Pancreas (tissue), 10 donors: ENCODE measurements around the gene MEF2D. TPM values are rescaled to one million over a fixed set of nuclear protein-coding genes. Genes with fewer than 3 reads are reported as not detected.

Source experiments
- ATAC-seq, 4 donors: fragments of 200-7000 bp; cut with Tn5 transposase; one replicate each; pipeline versions ENCODE4 v1.8.0 to v1.9.1; 2020; ENCODE audit warnings: mild to moderate bottlenecking in 4 of 4, moderate library complexity in 4 of 4
- DNase-seq, 6 donors: peaks; one replicate each; pipeline ENCODE4 v3.0.0-alpha.2; 2020
- FAIRE-seq: peaks from 2 replicates; lab custom pipeline; 2012; peaks lifted over from hg19 to GRCh38; lab: Jason Lieb, UNC
- H3K27ac ChIP-seq, 4 donors: fragments of 200-600 bp; sonication (generic); 1 replicate in 3 of 4; 2 replicates in 1 of 4; pipeline versions ENCODE4 v1.5.0 to v1.8.0; 2020
- H3K27me3 ChIP-seq, 4 donors: fragments of 200-600 bp; one replicate each; pipeline ENCODE4 v1.8.0; 2021
- H3K36me3 ChIP-seq, 3 donors: fragments of 200-600 bp; sonication (generic) in 1 of 3; one replicate each; pipeline versions ENCODE4 v1.5.0 to v1.8.0; 2020 to 2021
- H3K4me1 ChIP-seq, 3 donors: fragments of 200-600 bp; one replicate each; pipeline ENCODE4 v1.8.0; 2021
- H3K4me3 ChIP-seq, 4 donors: fragments of 200-600 bp; sonication (generic) in 2 of 4; one replicate each; pipeline versions ENCODE4 v1.5.0 to v1.8.0; 2020 to 2021
- H3K9me3 ChIP-seq, 4 donors: fragments of 200-600 bp; one replicate each; pipeline ENCODE4 v1.8.0; 2021
- WGBS, 2 donors: extraction: QIAGEN DNeasy Blood & Tissue Kit; methylation state at CpG; one replicate each; pipeline ENCODE4 v1.1.7; 2013; 5-methylcytosine and 5-hydroxymethylcytosine counted together
- intact Hi-C, 3 donors: fragments of 100-400 bp; cut with DNase I; formaldehyde crosslinking; loops; one replicate each; pipeline versions ENCODE4 v1.11.1 to v1.14.2; 2022
- polyA plus RNA-seq, 2 donors: library from polyadenylated mRNA; stranded (reverse); fragments of 200-250 nt; gene quantifications; one replicate each; pipeline ENCODE4 v1.2.3, GENCODE V29; 2013
- total RNA-seq, 6 donors: library from RNA; stranded (reverse); fragmentation: NEBNext Ultra II Directional in 4 of 6; extraction: Animal tissue kit (Norgen Biotek cat#: 25700) in 4 of 6; gene quantifications; one replicate each; pipeline versions ENCODE4 v1.2.1 to v1.2.4, GENCODE V29; 2021 to 2023
- TF ChIP-seq, protein P1 (sequence below), 4 donors: fragments of 200-600 bp; sonication (generic) in 3 of 4; IDR thresholded peaks; one replicate each; pipeline versions ENCODE4 v1.5.0 to v1.8.0; 2021; ENCODE audit warnings: antibody characterized with exemption in 4 of 4
- donor health status: healthy with polysubstance abuse.
- donor health status: DM: no; HTN: no; CAD: no; lungs with moderate emphysema.
- donor health status: DM: no; HTN: no; CAD: no.
- donor health status: control.
- donor health status: control.
- donor health status: Bipolar disorder and iron deficiency.
- donor health status: DM: yes; HTN: yes; CAD: no.
- donor health status: DM: no; HTN: no; CAD: no.
- donor health status: DM: no; HTN: no; CAD: no.
- donor health status: DM: yes; HTN: yes; CAD: no.

MEF2D gene
- total and polyA plus RNA-seq, 8 donors: 15.7 to 31.8 (median 23.6) TPM

DNA sequence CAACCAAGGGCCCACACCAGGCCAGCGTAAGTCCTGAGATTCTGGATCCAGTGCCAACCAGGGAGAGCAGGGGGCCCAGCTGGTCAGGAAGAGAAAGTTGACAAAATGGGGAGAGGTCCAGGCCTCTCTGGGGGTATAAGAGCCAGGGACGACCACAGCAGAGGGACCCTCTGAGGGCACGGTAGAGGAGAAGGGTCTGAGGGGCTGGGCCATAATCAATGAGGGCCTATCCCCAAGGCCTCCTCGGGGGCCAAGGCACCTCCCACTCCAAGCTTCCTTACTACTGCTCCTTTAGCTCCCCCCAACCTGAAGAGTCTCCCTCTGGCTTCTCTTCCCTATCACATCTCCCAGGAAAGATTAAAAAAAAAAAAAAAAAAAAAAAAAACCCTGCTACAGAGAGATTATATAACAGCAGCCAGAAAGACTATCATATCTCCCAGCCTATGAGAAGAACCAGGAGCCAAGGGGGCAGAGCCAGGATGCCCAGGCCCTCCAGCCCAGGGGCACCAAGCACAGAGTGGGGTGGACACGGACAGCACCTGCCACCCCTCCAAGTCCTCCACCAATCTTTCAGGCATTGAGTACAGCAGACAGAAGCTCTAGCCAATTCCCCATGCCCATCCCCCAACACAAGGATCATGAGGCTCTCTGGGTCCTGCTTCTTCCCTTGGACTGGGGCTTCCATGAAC is 2.7 kb downstream of the MEF2D start:
- ATAC-seq (no peak), DNase-seq (peak in 4 of 6 donors; percentile 34 to 47 (median 38)), FAIRE-seq (no peak)
- peak overlapping the region in 2 of 4 donors; percentile 97 to 98 for H3K4me3 ChIP-seq
- 30 to 44% methylated on average over 5 of the region's 5 CpGs for WGBS, 2 donors
- no peaks in the 10 kb centered on the region for H3K36me3 ChIP-seq
- H3K9me3 ChIP-seq: no peaks in the 10 kb centered on the region
- intact Hi-C loops: loop anchor here in 2 of 3 donors (5.0 kb wide), 1 partner anchor 36 kb away; no protein-coding TSS in a partner anchor
- peaks cover 62 to 69% (median 62%) of the 10 kb centered on the region in 3 donors for H3K4me1 ChIP-seq
- TF ChIP-seq, protein P1, sequence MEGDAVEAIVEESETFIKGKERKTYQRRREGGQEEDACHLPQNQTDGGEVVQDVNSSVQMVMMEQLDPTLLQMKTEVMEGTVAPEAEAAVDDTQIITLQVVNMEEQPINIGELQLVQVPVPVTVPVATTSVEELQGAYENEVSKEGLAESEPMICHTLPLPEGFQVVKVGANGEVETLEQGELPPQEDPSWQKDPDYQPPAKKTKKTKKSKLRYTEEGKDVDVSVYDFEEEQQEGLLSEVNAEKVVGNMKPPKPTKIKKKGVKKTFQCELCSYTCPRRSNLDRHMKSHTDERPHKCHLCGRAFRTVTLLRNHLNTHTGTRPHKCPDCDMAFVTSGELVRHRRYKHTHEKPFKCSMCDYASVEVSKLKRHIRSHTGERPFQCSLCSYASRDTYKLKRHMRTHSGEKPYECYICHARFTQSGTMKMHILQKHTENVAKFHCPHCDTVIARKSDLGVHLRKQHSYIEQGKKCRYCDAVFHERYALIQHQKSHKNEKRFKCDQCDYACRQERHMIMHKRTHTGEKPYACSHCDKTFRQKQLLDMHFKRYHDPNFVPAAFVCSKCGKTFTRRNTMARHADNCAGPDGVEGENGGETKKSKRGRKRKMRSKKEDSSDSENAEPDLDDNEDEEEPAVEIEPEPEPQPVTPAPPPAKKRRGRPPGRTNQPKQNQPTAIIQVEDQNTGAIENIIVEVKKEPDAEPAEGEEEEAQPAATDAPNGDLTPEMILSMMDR (IDR thresholded peaks at IDR 0.05): no peak
- H3K27me3 ChIP-seq: no peaks in the 10 kb centered on the region
- peak overlapping the region in 2 of 4 donors; percentile 99 to 100 for H3K27ac ChIP-seq

DNA sequence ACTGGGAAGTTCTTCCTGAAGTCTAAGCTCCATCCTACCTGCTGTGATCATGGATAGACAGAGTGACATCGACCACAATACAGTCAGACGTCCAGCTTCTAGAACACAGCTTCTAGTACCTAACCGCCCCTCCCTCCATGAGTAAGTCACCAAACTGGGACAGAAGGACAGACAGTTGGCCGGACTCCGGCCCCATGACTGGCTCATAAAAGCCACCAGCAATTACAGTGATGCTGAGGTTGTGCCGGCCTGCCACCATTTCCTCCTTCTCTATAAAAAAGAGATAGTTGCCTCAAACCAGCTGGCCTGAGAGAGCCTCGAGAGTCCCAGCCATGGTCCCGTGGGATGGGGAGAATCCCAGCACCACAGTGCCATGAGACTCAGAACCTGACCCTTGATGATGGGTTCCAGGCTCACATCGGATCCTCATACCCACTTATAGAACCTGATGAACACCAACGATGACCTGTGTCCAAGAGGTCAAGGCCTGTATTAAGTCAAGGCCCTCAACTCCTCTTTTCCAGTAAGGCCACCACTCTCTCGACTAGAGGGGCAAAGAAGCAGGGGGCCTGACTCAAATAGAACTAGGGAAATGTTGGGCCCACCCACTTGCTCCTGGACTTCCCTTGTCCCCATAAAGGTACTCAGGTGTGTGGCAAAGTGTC is 3.4 kb downstream of the MEF2D start:
- Histone ChIP-seq H3K4me1 (peaks cover 59 to 69% (median 61%) of the 10 kb centered on the region in 3 donors), H3K9me3 (no peaks in the 10 kb centered on the region), H3K4me3 (peak overlapping the region in 2 of 4 donors; percentile 1 to 98), H3K27me3 (no peaks in the 10 kb centered on the region), H3K36me3 (no peaks in the 10 kb centered on the region), H3K27ac (peak overlapping the region in 2 of 4 donors; percentile 99 to 100)
- ATAC-seq: no peak
- peak in 1 of 6 donors; percentile 23 for DNase-seq
- no peak for FAIRE-seq
- TF ChIP-seq, protein P1 (IDR thresholded peaks at IDR 0.05): no peak
- 34 to 54% methylated on average over 11 of the region's 11 CpGs for WGBS, 2 donors
- intact Hi-C loops: loop anchor here in 2 of 3 donors (5.0 kb wide), 1 partner anchor 35 kb away; no protein-coding TSS in a partner anchor

DNA sequence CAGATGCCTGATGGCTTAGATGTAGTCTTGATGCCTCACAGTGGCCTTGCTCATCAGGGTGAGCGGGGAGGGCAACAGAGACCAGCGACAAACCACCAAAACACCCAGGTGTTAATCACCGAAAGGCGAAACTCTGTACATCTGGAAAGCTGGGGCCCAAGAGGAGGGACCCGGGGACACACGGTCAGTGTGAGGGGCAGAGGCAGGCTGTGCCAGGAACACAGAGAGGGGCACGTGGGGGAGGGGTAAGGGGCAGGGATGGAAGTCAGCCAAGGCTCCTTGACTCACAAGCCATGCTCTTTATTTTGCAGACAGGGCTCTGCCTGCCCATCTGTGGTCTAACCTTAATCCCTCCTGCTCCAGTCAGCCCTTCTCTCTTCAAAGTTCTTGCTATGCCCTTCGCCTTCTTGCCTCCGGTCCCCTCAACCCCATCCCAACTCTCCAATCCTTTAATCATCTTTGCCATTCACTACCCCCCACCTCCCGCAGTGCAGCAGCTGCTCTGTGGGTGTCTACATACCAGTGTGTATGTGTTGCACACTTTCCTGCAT is 4.3 kb downstream of the MEF2D start:
- FAIRE-seq: no peak
- WGBS, 2 donors: 37 to 38% methylated on average over 10 of the region's 10 CpGs
- Histone ChIP-seq H3K9me3 (no peaks in the 10 kb centered on the region), H3K27ac (peak overlapping the region in 3 of 4 donors; percentile 10 to 100 (median 51)), H3K4me3 (peak overlapping the region in 1 of 4 donors; percentile 4), H3K36me3 (no peaks in the 10 kb centered on the region), H3K27me3 (no peaks in the 10 kb centered on the region), H3K4me1 (peaks cover 59 to 70% (median 64%) of the 10 kb centered on the region in 3 donors)
- DNase-seq: peak in 2 of 6 donors; percentile 52 to 53
- TF ChIP-seq, protein P1 (IDR thresholded peaks at IDR 0.05): no peak
- ATAC-seq: no peak
- intact Hi-C loops: loop anchor here in 2 of 3 donors (5.0 kb wide), 1 partner anchor 34 kb away; no protein-coding TSS in a partner anchor

DNA sequence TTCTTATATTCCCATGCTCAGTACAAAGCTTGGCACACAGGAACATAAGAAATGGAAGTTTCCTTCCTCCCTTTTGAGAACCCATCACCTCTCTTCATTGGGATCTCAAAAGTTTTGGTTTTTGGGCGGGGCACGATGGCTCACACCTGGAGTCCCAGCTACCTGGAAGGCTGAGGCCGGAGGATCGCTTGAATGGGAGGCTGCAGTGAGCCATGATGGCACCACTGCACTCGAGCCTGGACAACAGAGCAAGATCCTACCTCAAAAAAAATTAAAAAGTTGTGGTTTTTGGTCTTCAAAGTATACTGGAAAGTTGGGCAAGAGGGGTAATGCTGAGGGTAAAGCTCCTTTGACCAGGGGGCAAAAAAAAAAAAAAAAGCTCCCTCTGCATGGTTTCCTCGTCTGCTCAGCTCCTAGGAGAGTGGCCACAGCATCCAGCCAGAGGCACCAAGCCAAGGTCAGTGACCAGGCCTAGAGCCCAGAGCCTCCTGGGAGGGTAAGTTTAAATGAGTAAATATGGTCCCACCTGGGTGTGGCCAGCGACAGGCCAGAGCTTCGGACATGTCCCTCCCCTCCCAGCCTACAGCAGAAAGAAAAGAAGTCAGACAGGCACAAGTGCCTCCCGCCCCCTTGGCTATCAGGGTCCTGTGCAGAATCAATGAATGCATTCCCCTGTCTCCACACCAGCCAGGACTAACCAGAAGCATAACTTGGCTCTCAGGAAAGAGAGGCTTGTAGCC is 5.0 kb downstream of the MEF2D start:
- peak in 1 of 4 donors; percentile 10 for ATAC-seq
- Histone ChIP-seq H3K27ac (peak overlapping the region in 1 of 4 donors; percentile 51), H3K9me3 (no peaks in the 10 kb centered on the region), H3K4me3 (peak overlapping the region in 1 of 4 donors; percentile 3), H3K27me3 (no peaks in the 10 kb centered on the region), H3K4me1 (peaks cover 66 to 78% (median 71%) of the 10 kb centered on the region in 3 donors), H3K36me3 (no peaks in the 10 kb centered on the region)
- no peak for FAIRE-seq
- 55 to 59% methylated on average over 9 of the region's 9 CpGs for WGBS, 2 donors
- TF ChIP-seq, protein P1 (IDR thresholded peaks at IDR 0.05): no peak
- DNase-seq: peak in 1 of 6 donors; percentile 64
- intact Hi-C loops: loop anchor here in 2 of 3 donors (5.0 kb wide), 1 partner anchor 33 kb away; no protein-coding TSS in a partner anchor
